ENCODE data around the gene CDH4.

- TF ChIP-seq, protein P1, sequence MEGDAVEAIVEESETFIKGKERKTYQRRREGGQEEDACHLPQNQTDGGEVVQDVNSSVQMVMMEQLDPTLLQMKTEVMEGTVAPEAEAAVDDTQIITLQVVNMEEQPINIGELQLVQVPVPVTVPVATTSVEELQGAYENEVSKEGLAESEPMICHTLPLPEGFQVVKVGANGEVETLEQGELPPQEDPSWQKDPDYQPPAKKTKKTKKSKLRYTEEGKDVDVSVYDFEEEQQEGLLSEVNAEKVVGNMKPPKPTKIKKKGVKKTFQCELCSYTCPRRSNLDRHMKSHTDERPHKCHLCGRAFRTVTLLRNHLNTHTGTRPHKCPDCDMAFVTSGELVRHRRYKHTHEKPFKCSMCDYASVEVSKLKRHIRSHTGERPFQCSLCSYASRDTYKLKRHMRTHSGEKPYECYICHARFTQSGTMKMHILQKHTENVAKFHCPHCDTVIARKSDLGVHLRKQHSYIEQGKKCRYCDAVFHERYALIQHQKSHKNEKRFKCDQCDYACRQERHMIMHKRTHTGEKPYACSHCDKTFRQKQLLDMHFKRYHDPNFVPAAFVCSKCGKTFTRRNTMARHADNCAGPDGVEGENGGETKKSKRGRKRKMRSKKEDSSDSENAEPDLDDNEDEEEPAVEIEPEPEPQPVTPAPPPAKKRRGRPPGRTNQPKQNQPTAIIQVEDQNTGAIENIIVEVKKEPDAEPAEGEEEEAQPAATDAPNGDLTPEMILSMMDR (conservative IDR thresholded peaks at IDR 0.05) = no peak
- TF ChIP-seq ZFX (IDR thresholded peaks at IDR 0.05) = no peak
Measured at GRCh38 chr20:61698598-61699494, 446.8 kb downstream of the CDH4 start.

Measured in C4-2B (cell line).